GM21737 (cell line): Measurements from ENCODE around the gene ZNF438.
"Not testable (repeated sequence)": the region's sequence is repeated elsewhere in the genome, so short reads cannot be mapped to it uniquely, and the experiment has no call there.

Source experiments
- ATAC-seq: cut with Tn5 transposase; IDR thresholded peaks from one replicate; pipeline ENCODE4 v1.9.1; 2021; ENCODE audit warnings: mild to moderate bottlenecking, moderate library complexity; ENCODE audit not compliant: unreplicated experiment

ZNF438 gene

DNA sequence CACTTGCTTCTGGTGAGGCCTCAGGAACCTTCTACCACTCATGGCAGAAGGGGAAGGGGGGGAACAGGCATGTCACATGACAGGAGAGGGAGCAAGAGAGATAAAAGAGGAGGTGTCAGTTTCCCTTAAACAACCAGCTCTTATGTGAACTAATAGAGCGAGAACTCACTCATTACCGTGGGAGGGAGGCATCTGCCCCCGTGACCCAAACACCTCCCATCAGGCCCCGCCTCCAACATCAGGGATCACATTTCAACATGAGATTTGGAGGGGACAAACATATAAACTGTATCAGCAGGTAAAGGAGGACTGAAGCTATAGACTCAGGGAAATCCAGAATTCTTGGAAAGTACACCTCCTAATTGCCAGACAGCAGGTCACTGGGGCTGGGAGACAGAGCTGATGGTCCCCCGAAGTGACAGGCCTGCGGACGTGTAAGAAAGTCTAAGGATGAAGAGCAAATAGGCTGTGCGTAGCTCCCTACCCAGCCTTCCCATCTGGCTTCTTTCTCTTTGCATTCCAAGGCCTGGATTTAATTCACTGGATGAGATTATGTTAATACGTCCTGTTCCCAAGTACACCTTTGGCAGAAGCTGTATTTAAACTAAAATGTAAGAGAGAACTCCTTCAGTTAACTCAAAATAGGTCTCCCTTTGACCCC lies 215.4 kb downstream of the ZNF438 start:
- no peak for ATAC-seq

DNA sequence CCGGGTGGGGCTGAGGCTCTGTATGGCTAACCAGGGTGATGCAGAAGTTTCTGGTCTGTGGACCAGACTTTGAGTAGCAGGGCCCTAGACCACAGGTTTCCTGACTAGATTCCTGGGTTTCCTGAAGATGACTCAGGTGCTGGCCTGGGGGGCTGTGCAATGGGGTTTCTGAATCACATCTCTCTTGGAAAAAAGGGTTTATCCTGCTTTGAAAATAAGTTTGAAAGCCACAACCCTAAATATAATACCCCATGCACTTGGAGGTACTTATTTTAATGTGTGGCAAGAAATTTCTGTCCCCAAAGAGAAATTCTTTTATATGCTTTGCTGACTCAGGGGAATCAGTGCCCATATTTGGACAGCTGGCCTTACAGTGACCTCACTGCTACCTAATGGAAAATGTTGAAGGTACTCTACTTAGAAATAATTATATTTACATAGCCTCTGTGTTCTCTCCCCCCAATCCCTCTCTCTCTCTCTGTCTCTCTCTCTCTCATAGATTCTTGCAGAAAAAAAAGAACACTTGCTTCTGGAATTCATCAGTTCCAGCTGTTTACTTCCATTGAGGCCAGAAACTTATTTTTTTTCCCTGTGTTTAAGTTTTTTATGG lies 217.7 kb downstream of the ZNF438 start:
- no peak for ATAC-seq

DNA sequence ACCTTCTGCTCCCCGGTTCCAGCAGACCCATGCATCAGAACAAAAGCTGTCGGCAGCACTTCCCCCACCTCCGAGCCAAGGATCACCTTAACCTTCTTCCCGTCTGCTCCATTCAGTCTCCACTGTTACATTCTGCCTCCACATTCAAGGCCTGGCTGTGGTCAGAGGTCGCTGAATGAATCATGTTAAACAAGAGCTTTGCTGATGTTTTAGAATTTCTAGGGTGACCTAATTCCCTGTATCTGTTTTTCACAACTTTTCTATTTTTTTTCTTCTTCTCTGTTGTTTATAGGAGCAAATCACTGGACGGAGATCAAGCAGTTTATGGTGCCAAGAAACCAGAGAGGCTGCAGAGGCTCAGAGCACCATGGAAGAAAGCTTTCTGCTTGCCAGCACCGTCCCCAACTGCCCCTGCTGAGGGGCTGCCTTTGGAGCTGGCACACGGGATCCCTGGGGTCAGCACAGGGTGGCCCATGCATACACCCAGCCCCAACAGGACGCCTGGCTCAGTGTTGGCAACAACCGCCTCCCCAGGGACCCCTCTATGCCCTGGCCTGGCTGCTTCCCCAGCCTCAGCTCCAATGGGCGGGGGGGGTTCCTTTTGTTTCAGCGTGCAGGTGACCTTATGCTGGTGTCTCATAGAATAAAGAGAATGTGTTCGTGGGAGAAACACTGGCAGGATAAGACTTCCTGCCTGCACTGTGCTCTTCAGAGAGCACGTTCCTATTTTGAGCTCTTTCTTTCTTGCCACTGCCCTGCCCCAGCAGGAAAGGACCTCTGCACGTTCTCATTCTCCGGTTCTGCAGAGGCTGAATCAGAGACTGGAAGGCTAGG lies 219.4 kb downstream of the ZNF438 start:
- no peak for ATAC-seq

DNA sequence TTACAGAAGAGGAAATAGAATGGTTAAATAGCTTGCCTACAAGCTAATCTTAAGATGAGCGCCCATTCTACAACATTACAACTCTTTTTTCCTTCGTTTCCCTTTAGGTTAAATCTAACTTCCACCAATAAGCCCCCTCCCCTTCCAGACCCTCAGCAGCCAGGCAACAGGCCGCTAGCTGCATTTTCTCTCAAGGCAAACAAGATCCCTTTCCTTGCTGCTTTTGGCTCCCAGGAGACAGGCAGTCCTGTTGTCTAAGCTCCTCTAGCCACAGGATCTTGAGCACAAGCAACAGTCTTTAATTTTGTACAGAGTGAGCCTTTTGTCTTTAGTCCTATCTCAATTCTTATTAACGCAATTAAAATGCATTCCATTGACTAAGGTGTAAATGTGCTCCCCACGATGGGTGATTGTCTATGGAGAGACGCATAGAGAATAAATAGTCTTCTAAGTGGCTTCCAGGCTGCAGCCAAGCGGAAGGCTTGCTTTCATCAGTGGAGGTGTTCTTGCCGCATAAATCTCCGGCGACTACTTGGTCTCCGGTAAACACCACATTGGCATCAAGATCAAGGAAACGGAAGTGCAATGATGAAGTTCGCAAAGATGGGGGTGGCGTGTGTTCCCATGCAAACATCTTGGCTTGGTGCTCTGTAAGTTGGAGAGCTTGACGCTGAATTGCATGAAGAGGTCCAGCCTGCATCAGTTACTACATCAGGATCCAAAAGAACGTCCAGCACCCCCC lies 220.2 kb downstream of the ZNF438 start:
- no peak for ATAC-seq

DNA sequence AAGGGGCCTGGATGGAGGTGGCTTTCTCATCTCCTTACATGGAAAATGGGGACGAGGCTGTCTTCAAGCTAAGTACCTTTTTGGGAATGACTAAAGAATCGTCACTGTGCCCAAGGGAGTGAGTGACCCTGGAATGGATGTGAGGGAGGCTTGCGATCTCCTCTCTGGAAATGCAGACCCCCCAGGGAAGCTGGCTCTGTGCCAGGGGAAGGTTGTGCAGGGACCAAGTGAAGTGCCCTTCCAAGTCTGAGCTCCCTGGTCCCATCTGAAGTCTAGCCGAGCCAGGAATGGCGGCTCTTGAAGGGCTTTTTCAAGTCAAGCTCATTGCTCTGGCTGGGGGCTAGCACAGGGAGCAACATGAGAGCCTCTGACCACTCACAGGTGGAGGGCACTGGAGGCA lies 221.2 kb downstream of the ZNF438 start:
- no peak for ATAC-seq

DNA sequence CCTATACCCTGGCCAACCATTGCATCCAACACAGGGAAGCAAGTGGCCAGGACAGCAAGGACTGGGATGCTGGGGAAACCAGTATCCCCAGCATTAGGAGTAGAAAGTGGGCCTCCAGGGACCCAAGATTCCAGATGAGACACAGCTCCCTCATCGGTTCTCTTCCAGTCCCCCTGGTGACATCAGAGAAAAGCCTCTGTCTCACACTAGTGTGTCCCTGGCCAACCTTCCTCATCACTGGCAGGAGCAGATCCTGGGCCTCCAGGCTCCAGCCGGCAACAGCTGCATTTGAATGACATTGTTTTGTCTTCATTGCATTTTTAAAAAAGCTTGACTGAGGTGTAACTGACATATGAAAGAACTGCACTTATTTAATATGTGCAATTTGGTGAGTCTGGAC lies 224.8 kb downstream of the ZNF438 start:
- no peak for ATAC-seq

DNA sequence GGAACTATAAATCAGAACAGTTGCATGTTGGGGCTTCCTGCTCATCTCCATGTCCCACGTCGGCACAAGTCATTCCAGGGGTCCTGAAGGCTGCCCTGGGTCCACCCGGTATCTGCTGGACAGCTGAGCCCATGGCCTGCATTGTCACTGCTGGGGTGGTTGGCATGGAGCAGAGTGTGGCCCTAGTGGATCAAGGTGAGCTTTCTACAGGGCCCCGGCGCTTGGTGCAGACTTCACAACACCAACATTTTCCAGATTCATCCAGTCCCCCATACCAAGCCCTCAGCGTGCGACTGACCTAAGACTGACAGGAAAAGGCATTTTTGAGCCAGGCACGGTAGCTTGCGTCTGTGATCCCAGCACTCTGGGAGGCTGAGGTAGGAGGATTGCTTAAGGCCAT lies 226.6 kb downstream of the ZNF438 start:
- ATAC-seq = no peak

DNA sequence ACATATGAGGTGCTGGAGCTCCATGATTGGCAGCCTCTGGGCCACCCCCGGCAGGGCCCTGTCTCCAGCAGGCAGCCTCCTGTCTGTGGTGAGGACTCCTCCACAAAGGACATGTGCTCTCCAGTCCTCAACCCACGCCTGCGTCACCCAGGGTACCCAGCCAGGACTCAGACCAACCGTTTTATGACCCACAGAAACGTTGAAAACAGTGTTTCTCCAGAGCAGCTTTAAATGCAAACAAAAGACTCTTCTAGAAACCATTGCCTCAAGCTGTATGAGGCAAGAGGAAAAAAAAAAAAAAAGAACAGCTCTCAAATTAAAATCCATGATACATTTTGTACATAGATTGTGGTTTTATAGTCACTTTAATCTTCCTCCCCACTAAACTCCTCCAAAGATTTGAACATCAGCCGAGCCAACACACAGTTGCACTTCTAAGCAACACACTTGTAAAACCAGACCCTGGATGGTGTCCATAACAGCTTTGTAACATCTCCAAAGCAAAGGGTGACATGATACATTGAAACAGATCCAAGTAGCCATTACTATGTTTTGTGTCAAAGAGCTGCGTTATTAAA lies 227.1 kb downstream of the ZNF438 start:
- no peak for ATAC-seq

DNA sequence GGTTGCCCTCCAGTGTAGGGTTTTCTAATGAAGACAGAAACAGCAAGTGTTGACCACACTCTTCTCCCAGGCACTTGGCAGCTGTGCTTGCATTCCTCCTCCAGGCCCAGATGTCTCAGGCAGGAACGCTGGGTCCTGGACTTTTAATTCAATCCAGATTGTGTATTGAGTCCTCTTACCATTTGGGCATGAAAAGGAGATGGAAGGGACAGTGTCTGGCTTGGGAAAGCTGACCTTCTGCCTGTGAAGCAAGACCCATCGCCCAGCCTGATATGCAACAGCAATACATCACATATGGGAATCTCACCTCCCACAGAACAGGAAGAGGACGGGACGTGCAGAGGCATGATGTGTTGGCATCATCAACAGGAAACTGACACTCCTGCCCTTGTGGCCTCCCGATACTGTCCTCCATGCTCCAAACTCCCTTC lies 227.8 kb downstream of the ZNF438 start:
- no peak for ATAC-seq

DNA sequence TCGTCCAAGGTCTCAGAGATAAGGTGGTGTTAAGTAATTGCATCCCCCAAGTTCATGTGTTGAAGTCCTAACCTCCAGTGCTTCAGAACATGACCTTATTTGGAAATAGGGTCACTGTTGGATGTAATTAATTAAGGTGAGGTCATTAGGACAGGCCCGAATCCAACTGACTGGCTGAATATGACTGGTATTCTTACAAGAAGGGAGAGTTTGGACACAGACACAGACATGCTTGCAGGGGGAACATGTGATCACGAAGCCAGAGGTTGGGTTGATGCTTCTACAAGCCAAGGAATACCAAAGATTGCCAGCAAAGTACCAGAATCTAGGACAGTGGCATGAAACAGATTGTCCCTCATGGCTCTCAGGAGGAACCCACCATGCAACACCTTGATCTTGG lies 228.6 kb downstream of the ZNF438 start:
- ATAC-seq = no peak

DNA sequence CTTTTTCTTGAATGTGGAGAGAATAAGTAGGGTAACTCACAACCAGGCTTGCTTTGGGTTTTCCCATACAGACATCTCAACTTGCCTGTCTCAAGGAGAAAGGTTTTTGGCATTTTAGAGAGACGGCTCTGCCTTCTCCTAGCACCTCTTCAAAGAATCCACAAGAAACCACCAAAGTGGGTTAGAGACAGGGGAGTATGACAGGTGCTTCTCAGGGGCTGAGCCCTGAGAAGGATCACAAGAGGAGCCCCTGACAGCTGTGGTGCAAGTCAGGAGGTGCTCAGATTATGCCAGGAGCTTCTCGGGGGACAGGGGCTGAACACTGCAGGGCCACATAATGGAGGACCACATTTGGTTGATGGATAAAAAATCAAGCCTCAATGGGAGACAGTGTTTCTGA lies 231.3 kb downstream of the ZNF438 start:
- no peak for ATAC-seq

DNA sequence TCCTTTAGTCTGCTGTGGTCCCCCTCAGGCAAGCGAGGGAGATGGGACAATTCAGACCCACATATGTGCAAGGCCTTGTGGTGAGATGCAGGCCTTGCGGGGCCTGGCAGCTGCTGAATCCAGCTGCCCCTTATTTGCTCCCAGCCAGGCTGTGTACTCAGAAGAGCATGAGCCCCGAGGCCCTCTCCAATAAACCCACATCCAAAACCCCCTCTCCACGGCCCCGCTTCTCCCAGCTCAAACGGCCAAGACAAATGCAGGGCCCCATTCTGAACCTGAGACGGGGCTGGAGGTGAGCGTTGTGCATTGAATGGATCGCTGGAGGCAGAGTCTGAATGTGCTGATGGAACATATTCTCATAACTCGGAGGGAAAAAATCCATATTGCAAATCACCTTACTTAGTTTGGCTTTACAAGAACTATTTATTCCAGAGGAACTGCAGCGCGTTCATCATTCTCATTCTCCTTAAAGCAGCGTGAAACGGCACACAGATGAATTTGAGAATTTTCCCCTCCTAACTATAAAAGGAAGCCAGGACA lies 232.9 kb downstream of the ZNF438 start:
- no peak for ATAC-seq

DNA sequence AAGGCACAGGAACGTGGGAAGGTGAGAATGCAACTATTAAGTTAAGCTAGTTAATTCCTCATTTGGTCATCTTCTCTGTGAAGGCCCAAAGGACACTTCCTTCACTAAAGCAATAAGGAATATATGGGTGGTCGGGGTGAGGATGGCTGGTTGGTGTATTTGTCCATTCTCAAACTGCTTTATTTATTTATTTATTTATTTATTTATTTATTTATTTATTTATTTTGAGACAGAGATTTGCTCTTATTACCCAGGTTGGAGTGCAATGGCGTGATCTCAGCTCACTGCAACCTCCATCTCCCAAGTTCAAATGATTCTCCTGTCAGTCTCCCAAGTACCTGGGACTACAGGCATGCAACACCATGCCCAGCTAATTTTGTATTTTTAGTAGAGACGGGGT lies 236.6 kb downstream of the ZNF438 start:
- not testable (repeated sequence) for ATAC-seq
